Vagina (tissue), 2 donors: ENCODE results near the gene ZCCHC2.

ENCODE experiments used
- CTCF ChIP-seq, 3 experiments: fragments of 450-650 bp in 2 of 3; fragments of 200-600 bp in 1 of 3; sonication (generic) in 1 of 3; IDR thresholded peaks; one replicate each; pipeline ENCODE4 v1.5.1; 2017 to 2019; ENCODE audit warnings: antibody characterized with exemption in 3 of 3, mild to moderate bottlenecking in 2 of 3, moderate library complexity in 2 of 3
- POLR2A ChIP-seq, 2 donors: fragments of 450-650 bp; IDR thresholded peaks; one replicate each; pipeline ENCODE4 v1.6.1; 2017; ENCODE audit warnings: antibody characterized with exemption in 2 of 2, mild to moderate bottlenecking in 2 of 2, moderate library complexity in 2 of 2
- POLR2AphosphoS5 ChIP-seq, 2 donors: sonication (generic); formaldehyde crosslinking; IDR thresholded peaks; one replicate each; pipeline ENCODE4 v1.9.0; 2017; ENCODE audit warnings: antibody characterized with exemption in 2 of 2, mild to moderate bottlenecking in 2 of 2, low read depth in 1 of 2; ENCODE audit not compliant: insufficient read depth in 1 of 2

DNA sequence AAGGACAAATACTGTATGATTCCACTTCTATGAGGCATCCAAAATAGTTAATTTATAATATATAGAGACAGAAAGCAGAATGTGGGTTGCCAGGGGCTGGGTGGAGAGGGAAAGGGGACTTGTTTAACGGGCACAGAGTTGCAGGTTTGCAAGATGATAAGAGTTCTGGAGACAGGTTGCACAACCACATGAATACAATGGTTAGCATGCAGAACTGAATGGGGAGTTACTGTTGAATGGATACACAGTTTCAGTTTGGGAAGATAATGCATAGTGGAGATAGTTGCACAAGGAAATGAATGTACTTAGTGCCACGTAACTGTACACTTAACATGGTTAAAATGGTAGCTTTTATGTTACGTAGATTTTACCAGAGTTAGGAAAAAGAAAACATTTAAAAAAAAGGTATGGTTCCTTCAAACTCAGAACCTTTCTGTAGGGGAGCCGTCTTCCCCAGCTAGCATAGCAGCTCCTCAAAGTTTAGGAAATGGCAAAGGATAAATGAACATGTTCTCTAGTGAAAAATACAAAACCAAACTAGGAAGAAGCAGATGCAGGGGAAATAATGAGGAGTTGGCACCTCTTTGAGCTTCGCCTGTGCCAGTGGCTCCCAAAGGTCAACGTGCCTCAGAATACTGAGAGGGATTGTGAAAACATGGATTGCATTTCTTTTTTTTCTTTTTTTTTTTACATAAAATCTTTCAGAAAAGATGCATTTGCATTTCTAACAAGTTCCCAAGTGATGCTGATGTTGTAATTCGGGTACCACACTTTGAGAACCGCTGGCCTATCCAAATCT, 95.2 kb downstream of the ZCCHC2 start:
- TF ChIP-seq CTCF (IDR thresholded peaks at IDR 0.05) = no peak
- no peak for TF ChIP-seq POLR2AphosphoS5 (IDR thresholded peaks at IDR 0.05; ENCODE audit: insufficient read depth in 1 of 2, low read depth in 1 of 2)
- no peak for TF ChIP-seq POLR2A (IDR thresholded peaks at IDR 0.05)
